ENCODE data around the gene JADE2.
"Not testable (repeated sequence)": the region's sequence is repeated elsewhere in the genome, so short reads cannot be mapped to it uniquely, and the experiment has no call there.

Gene JADE2

GRCh38 chr5:134552716-134553115, 27.2 kb downstream of the JADE2 start:
- not testable (repeated sequence) for DNase-seq

- DNase-seq = no peak
Observed at GRCh38 chr5:134553821-134554267, 28.4 kb downstream of the JADE2 start.

- peak; percentile 62 for DNase-seq
Observed at GRCh38 chr5:134554319-134555222, 29.1 kb downstream of the JADE2 start.

- peak; percentile 17 for DNase-seq
Observed at GRCh38 chr5:134555223-134555889, 29.9 kb downstream of the JADE2 start.

- DNase-seq = peak; percentile 94
Observed at GRCh38 chr5:134555890-134556311, 30.4 kb downstream of the JADE2 start.

- not testable (repeated sequence) for DNase-seq
Observed at GRCh38 chr5:134556588-134556987, 31.1 kb downstream of the JADE2 start.

- DNase-seq = no peak
Observed at GRCh38 chr5:134556994-134557393, 31.5 kb downstream of the JADE2 start.

- DNase-seq = no peak
Observed at GRCh38 chr5:134559672-134560071, 34.2 kb downstream of the JADE2 start.

GRCh38 chr5:134560698-134561097, 35.2 kb downstream of the JADE2 start:
- DNase-seq = no peak

GRCh38 chr5:134561871-134562296, 36.4 kb downstream of the JADE2 start:
- DNase-seq = peak; percentile 22

- DNase-seq = no peak
Observed at GRCh38 chr5:134563221-134563620, 37.8 kb downstream of the JADE2 start.

- no peak for DNase-seq
Observed at GRCh38 chr5:134563962-134564361, 38.5 kb downstream of the JADE2 start.

GRCh38 chr5:134564396-134564795, 38.9 kb downstream of the JADE2 start:
- no peak for DNase-seq

GRCh38 chr5:134565791-134566740, 40.6 kb downstream of the JADE2 start:
- DNase-seq = no peak

GRCh38 chr5:134566741-134567221, 41.3 kb downstream of the JADE2 start:
- no peak for DNase-seq

- no peak for DNase-seq
Observed at GRCh38 chr5:134567641-134568336, 42.3 kb downstream of the JADE2 start.

GRCh38 chr5:134568337-134568700, 42.8 kb downstream of the JADE2 start:
- DNase-seq = no peak

GRCh38 chr5:134568761-134569695, 43.6 kb downstream of the JADE2 start:
- no peak for DNase-seq

GRCh38 chr5:134569758-134570364, 44.4 kb downstream of the JADE2 start:
- no peak for DNase-seq

- no peak for DNase-seq
Observed at GRCh38 chr5:134570365-134570758, 44.9 kb downstream of the JADE2 start.

Measured in activated CD4-positive, alpha-beta T cell treated with anti-CD3 and anti-CD28 coated beads, Interleukin-10, Interleukin-2, amounts not matched to agents 100 ng/mL and 50 ng/mL, durations not matched to agents 16 hours and 8 hours (primary cell).